Fibroblast of lung (primary cell): Measurements from ENCODE around the gene MEX3A. TPM values are rescaled to one million over a fixed set of nuclear protein-coding genes. Genes with fewer than 3 reads are reported as not detected.

ENCODE experiments used
- DNase-seq, 2 donors: peaks; one replicate each; pipeline versions ENCODE4 v3.0.0 to v3.0.0-alpha.2; 2010; ENCODE audit warnings: low read depth in 2 of 2
- H2AFZ ChIP-seq: 2 replicates; pipeline ENCODE4 v1.5.1; 2012; ENCODE audit warnings: low read length, control low read depth, inconsistent platforms
- H3K27ac ChIP-seq: 2 replicates; pipeline ENCODE4 v1.5.1; 2011; ENCODE audit warnings: low read length, control low read depth; ENCODE audit not compliant: insufficient read depth
- H3K27me3 ChIP-seq: 2 replicates; pipeline ENCODE4 v1.5.1; 2011; ENCODE audit warnings: mild to moderate bottlenecking, low read length; ENCODE audit not compliant: control insufficient read depth, insufficient read depth
- H3K36me3 ChIP-seq: 2 replicates; pipeline ENCODE4 v1.5.1; 2011; ENCODE audit warnings: low read length; ENCODE audit not compliant: control insufficient read depth, insufficient read depth
- H3K4me1 ChIP-seq: 2 replicates; pipeline ENCODE4 v1.5.1; 2011; ENCODE audit warnings: low read length; ENCODE audit not compliant: control insufficient read depth, insufficient read depth; ENCODE audit errors: extremely low read depth
- H3K4me2 ChIP-seq: 2 replicates; pipeline ENCODE4 v1.5.1; 2011; ENCODE audit warnings: low read length, control low read depth; ENCODE audit not compliant: insufficient read depth; ENCODE audit errors: extremely low read depth
- H3K4me3 ChIP-seq, 4 experiments: fragments of 200-600 bp in 1 of 4; sonication (generic) in 1 of 4; replicated peaks in 1 of 4; 2 replicates each; pipeline ENCODE4 v1.5.1; 2011 to 2016; ENCODE audit warnings: low read length in 4 of 4, low read depth in 3 of 4, mild to moderate bottlenecking in 3 of 4, control low read depth in 2 of 4, inconsistent platforms in 1 of 4, mixed read lengths in 1 of 4; ENCODE audit not compliant: insufficient read depth in 1 of 4; ENCODE audit errors: control extremely low read depth in 1 of 4
- H3K79me2 ChIP-seq: 2 replicates; pipeline ENCODE4 v1.5.1; 2012; ENCODE audit warnings: mild to moderate bottlenecking, low read length, inconsistent platforms; ENCODE audit not compliant: control insufficient read depth, insufficient read depth
- H3K9ac ChIP-seq: 2 replicates; pipeline ENCODE4 v1.5.1; 2011; ENCODE audit warnings: mild to moderate bottlenecking, low read length, control low read depth; ENCODE audit not compliant: insufficient read depth
- H3K9me3 ChIP-seq: 2 replicates; pipeline ENCODE4 v1.5.1; 2012; ENCODE audit warnings: low read depth, low read length; ENCODE audit not compliant: control insufficient read depth, insufficient read depth
- H4K20me1 ChIP-seq: 2 replicates; pipeline ENCODE4 v1.5.1; 2011; ENCODE audit warnings: low read length; ENCODE audit not compliant: control insufficient read depth, insufficient read depth; ENCODE audit errors: extremely low read depth
- EZH2 ChIP-seq: IDR thresholded peaks from 2 replicates; pipeline ENCODE4 v1.5.1; 2012; ENCODE audit warnings: low read length, control low read depth, mild to moderate bottlenecking; ENCODE audit errors: missing control alignments
- polyA plus RNA-seq, 2 donors: library from polyadenylated mRNA; depleted of rRNA in 1 of 2; stranded (reverse) in 1 of 2; unstranded in 1 of 2; fragments of >200 nt; gene quantifications; 2 replicates each; pipeline ENCODE4 v1.2.1, GENCODE V29; 2011 to 2012; ENCODE audit warnings: missing spikeins in 1 of 2
- total RNA-seq: library from RNA; depleted of rRNA; stranded (reverse); fragments of >200 nt; gene quantifications from 2 replicates; pipeline ENCODE4 v1.2.1, GENCODE V29; 2014
- TF ChIP-seq, protein P1 (sequence below), 2 donors: IDR thresholded peaks in 1 of 2; conservative IDR thresholded peaks in 1 of 2; 1 replicate in 1 of 2; 2 replicates in 1 of 2; pipeline ENCODE4 v1.5.1; 2011 to 2012; ENCODE audit warnings: low read length in 2 of 2, control low read depth in 1 of 2, inconsistent platforms in 1 of 2, low read depth in 1 of 2, mild to moderate bottlenecking in 1 of 2

The MEX3A gene
- total and polyA plus RNA-seq, 2 donors (not counting 1 experiment from before 2014, with no cell fraction given) = 0.96 to 1.7 TPM

DNA sequence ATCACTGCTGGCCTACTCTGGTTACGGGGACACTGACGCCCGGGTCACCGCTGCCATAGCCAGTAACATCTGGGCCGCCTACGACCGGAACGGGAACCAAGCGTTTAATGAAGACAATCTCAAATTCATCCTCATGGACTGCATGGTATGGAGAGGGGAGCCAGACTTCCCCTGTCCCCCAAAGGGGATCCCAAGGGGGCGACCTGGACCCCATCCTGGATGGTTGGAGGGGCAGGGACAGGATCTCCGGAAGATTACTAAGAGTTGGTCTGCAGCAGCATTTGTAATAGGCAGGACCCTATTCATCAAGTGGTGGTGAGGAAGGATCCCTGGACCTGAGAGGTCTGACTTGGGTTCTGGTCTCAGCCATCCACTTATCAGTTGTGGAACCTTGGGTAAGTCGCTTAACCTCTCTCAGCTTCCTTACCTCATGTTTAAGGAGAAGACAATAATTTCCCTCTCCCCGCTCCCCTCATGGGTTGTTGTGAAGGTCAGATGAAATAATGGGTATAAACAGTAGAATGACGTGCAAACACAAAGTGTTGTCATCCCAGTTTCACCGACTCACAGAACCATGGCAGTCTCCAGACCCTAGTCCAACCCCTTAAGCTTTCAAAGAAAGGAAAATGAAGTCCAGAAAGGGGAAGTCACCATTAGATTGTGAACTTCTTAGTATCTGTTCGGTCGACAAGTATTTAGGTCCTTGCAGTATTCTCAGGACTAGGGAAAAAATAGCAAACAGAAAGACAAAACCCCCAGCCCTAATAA is 26.8 kb downstream of the MEX3A start:
- no peaks in the 10 kb centered on the region for H3K27me3 ChIP-seq
- DNase-seq = no peak
- H3K4me3 ChIP-seq = peak overlapping the region; percentile 82 to 98 (median 90)
- H3K9ac ChIP-seq = peak overlapping the region; percentile 58
- peaks cover 7% of the 10 kb centered on the region for H3K4me1 ChIP-seq
- H4K20me1 ChIP-seq = no peaks in the 10 kb centered on the region
- H3K27ac ChIP-seq = peak overlapping the region; percentile 74
- no peaks in the 10 kb centered on the region for H3K9me3 ChIP-seq
- H3K36me3 ChIP-seq = peaks cover 2% of the 10 kb centered on the region
- TF ChIP-seq, protein P1, sequence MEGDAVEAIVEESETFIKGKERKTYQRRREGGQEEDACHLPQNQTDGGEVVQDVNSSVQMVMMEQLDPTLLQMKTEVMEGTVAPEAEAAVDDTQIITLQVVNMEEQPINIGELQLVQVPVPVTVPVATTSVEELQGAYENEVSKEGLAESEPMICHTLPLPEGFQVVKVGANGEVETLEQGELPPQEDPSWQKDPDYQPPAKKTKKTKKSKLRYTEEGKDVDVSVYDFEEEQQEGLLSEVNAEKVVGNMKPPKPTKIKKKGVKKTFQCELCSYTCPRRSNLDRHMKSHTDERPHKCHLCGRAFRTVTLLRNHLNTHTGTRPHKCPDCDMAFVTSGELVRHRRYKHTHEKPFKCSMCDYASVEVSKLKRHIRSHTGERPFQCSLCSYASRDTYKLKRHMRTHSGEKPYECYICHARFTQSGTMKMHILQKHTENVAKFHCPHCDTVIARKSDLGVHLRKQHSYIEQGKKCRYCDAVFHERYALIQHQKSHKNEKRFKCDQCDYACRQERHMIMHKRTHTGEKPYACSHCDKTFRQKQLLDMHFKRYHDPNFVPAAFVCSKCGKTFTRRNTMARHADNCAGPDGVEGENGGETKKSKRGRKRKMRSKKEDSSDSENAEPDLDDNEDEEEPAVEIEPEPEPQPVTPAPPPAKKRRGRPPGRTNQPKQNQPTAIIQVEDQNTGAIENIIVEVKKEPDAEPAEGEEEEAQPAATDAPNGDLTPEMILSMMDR (conservative IDR thresholded peaks at IDR 0.05 in 1 of 2, IDR thresholded peaks at IDR 0.05 in 1 of 2; ENCODE audit: low read depth in 1 of 2, low read length in 2 of 2) = no peak
- no peak for TF ChIP-seq EZH2
- peaks cover 14% of the 10 kb centered on the region for H3K79me2 ChIP-seq
- H2AFZ ChIP-seq = peak overlapping the region; percentile 96
- H3K4me2 ChIP-seq = peak overlapping the region; percentile 100

DNA sequence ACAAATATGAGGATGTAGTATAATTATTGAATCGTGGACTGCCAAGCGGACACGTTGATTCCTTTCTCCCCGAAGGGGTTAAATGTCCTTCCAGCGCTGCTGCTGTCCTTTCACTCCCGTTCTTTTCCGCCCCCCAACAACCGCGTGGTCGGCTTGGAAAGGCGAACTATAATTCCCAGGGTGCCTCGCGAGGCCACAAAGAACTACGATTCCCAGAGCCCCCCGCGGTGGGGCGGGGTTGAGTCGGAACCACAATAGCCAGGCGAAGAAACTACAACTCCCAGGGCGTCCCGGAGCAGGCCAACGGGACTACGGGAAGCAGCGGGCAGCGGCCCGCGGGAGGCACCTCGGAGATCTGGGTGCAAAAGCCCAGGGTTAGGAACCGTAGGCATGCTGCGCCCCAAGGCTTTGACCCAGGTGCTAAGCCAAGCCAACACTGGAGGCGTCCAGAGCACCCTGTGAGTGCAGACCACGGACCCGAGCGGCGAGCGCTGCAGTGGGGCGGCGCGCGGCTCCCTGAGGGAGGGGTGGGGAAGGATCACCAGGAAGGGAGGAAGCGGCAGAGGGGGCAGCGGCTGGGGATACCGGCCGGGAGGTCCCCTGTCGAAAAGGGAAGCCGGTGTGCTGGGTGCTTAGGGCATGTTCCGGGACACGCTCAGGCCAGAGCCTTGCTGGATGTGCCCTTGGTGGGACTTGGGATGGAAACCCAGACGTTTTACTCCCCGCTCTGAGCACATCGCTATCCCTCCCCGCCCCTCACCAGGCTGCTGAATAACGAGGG is 27.6 kb downstream of the MEX3A start, which contains the start of gene LAMTOR2:
TSS of gene LAMTOR2 (plus strand) at position 283 of the 781 bp plus-strand sequence. CDS start at position 391, 108 bp downstream.
- peak within 1 kb of the TSS; percentile 96 for H2AFZ ChIP-seq
- peaks cover 3% of the 10 kb centered on the region for H3K36me3 ChIP-seq
- DNase-seq = peak; percentile 93 to 94
- peak within 1 kb of the TSS; percentile 69 for H3K9ac ChIP-seq
- H3K9me3 ChIP-seq = no peaks in the 10 kb centered on the region
- TF ChIP-seq, protein P1 (conservative IDR thresholded peaks at IDR 0.05 in 1 of 2, IDR thresholded peaks at IDR 0.05 in 1 of 2; ENCODE audit: low read depth in 1 of 2, low read length in 2 of 2) = no peak
- no peak for TF ChIP-seq EZH2
- no peaks in the 10 kb centered on the region for H3K27me3 ChIP-seq
- H3K79me2 ChIP-seq = peaks cover 14% of the 10 kb centered on the region
- peak within 1 kb of the TSS; percentile 89 for H3K27ac ChIP-seq
- no peaks in the 10 kb centered on the region for H4K20me1 ChIP-seq
- H3K4me1 ChIP-seq = peaks cover 7% of the 10 kb centered on the region
- H3K4me2 ChIP-seq = peak within 1 kb of the TSS; percentile 100
- H3K4me3 ChIP-seq = peak within 1 kb of the TSS; percentile 82 to 98 (median 90)
